ENCODE measurements around the gene KDM3B.

Gene KDM3B

DNA sequence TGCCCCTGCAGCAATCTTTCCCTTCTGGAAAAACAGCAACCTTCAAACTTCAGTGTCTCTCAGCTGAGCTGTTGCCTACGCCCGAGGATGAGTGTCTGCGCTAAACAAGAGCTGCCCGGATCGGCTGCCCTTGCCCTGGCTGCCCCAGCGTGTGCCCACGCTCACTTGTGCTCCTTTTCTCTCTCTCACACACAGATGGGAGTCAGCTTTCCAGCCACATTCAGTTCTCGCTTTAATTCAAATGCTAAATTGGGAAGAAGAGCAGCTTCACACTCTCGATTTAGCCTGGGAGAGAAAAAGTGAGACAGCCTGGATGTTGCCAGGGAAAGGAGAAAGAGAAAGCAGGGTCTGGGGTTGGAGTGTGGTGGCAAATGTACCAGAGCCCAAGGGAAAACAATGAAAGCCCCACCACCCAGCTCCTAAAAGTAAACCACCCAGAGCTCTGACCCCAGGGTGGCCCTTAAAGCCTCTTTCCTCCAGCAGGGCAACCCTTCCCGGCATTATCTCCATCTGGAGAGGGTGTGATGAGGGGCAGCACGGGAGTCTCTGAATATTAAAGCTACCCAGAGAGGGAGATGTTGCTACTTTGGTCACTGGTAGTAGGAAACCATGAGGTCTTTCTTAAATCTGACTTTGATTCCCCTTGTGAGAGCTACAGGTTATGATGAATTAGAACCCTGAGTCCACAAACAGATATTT is 102.9 kb downstream of the KDM3B start:
- TF ChIP-seq CTCF (IDR thresholded peaks at IDR 0.05; ENCODE audit: low read depth, low read length, missing control alignments), result no peak
- no peak overlapping the region for H3K4me3 ChIP-seq (ENCODE audit: low read depth, low read length)
- no peak for DNase-seq (ENCODE audit: low read depth)

GRCh38 chr5:138457531-138458275 is 105.2 kb downstream of the KDM3B start:
- no peak for DNase-seq (ENCODE audit: low read depth)
- no peak overlapping the region for H3K4me3 ChIP-seq (ENCODE audit: low read depth, low read length)
- TF ChIP-seq CTCF (IDR thresholded peaks at IDR 0.05; ENCODE audit: low read depth, low read length, missing control alignments), result no peak

DNA sequence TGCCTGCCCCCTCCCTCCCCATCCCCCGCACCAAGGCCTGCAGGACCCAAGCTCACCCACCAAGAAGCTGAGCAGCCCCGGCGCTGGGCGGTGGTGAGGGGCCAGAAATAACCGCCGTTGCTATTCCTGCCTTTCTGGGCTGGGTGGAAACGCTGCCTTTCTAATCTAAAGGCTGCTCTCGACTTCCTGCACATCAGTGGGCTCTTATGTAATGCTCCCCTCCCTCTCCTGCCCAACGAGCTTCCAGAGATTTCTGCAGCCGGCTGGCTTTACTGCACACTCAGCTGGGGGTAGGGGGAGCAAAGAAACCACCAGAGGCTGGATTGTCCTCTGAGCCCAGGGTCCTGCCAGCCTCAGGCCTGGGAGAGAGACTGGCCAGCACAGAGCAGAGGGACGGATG is 105.9 kb downstream of the KDM3B start:
- no peak for TF ChIP-seq CTCF (IDR thresholded peaks at IDR 0.05; ENCODE audit: low read depth, low read length, missing control alignments)
- DNase-seq (ENCODE audit: low read depth), result no peak
- no peak overlapping the region for H3K4me3 ChIP-seq (ENCODE audit: low read depth, low read length)

DNA sequence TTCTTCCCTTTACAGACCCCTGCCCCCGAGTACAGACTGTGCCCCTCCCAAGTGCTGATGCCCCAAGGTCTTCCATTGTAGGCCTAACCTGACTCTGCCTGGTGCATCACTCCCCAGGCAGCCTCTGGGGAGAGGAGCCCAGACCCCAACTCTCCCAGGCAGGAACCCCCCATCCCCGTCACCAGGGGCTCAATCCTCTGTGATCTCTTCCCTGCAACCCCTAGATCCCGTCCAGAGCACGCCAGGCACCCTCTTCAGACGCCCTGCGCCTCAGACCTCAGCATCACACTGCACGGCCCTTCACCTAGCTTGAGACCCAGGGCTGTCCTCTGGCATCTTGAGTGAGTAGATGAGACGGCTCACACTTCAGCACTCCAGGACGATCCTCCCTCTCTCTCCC is 106.4 kb downstream of the KDM3B start:
- no peak overlapping the region for H3K4me3 ChIP-seq (ENCODE audit: low read depth, low read length)
- no peak for TF ChIP-seq CTCF (IDR thresholded peaks at IDR 0.05; ENCODE audit: low read depth, low read length, missing control alignments)
- DNase-seq (ENCODE audit: low read depth), result no peak

GRCh38 chr5:138459311-138459933 is 106.9 kb downstream of the KDM3B start:
- DNase-seq (ENCODE audit: low read depth), result no peak
- no peak overlapping the region for H3K4me3 ChIP-seq (ENCODE audit: low read depth, low read length)
- no peak for TF ChIP-seq CTCF (IDR thresholded peaks at IDR 0.05; ENCODE audit: low read depth, low read length, missing control alignments)

DNA sequence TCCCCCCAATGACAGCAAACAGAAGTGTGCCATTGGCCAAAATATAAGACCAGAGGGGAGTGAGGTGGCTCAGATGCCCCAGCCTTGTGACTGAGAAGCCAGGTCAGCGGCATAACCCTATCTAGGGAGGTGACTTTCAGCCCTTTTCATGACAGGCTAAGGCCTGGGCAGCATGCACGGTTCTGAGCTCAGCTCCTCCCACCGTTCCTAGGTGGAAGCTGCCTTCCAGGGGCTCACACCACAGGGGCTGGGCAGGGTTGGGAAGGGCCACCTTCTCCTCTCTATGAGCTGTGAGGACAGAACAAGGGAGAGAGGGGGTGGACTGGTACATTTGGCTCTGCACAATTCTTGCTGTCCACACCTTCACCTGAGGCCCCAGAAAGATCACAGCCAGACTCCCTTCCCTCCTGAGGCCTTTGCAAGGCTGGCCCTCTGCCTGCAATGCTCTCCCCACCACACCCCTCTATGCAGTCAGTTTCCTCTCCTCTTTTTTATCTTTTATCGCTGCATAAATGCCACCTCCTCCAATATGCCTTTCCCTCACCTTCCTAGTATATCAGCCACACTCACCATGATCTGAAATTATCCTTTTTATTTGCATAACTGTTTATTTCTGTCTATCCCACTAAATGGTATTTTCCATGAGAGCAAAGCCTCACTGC is 107.7 kb downstream of the KDM3B start:
- H3K4me3 ChIP-seq (ENCODE audit: low read depth, low read length), result no peak overlapping the region
- no peak for DNase-seq (ENCODE audit: low read depth)
- TF ChIP-seq CTCF (IDR thresholded peaks at IDR 0.05; ENCODE audit: low read depth, low read length, missing control alignments), result no peak

Data from GM12864 (cell line).